Measurements from ENCODE around the gene TARS2.

DNA sequence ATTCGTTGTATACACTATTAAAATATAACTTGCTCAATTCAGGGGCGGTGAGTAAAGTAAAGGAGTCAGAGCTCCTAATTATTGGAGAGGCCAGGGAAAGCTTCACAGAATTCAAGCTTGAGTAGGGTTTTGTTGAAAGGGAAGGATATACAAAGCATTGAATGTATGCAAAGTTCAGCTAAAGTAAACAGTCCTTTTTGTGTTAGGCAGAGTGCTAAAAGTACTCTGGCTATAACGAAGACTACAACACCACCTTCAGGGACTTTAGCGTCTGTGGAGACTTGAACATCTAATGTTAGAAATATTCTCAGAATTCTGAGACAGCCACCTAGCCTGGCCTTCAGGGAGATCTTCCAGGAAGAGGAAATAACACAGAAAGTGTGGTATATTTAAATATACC is 29.4 kb downstream of the TARS2 start:
- no peak for TF ChIP-seq POLR2A (IDR thresholded peaks at IDR 0.05)
- TF ChIP-seq, protein P1, sequence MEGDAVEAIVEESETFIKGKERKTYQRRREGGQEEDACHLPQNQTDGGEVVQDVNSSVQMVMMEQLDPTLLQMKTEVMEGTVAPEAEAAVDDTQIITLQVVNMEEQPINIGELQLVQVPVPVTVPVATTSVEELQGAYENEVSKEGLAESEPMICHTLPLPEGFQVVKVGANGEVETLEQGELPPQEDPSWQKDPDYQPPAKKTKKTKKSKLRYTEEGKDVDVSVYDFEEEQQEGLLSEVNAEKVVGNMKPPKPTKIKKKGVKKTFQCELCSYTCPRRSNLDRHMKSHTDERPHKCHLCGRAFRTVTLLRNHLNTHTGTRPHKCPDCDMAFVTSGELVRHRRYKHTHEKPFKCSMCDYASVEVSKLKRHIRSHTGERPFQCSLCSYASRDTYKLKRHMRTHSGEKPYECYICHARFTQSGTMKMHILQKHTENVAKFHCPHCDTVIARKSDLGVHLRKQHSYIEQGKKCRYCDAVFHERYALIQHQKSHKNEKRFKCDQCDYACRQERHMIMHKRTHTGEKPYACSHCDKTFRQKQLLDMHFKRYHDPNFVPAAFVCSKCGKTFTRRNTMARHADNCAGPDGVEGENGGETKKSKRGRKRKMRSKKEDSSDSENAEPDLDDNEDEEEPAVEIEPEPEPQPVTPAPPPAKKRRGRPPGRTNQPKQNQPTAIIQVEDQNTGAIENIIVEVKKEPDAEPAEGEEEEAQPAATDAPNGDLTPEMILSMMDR (IDR thresholded peaks at IDR 0.05): peak in 1 of 6 experiments; percentile 17

Measured in upper lobe of left lung (tissue), 4 donors.